ENCODE results near the gene ARMH3. TPM values are rescaled to one million over a fixed set of nuclear protein-coding genes. Genes with fewer than 3 reads are reported as not detected.

The ARMH3 gene
- total RNA-seq, 1 experiment from 2014 or later: 17.1 TPM

DNA sequence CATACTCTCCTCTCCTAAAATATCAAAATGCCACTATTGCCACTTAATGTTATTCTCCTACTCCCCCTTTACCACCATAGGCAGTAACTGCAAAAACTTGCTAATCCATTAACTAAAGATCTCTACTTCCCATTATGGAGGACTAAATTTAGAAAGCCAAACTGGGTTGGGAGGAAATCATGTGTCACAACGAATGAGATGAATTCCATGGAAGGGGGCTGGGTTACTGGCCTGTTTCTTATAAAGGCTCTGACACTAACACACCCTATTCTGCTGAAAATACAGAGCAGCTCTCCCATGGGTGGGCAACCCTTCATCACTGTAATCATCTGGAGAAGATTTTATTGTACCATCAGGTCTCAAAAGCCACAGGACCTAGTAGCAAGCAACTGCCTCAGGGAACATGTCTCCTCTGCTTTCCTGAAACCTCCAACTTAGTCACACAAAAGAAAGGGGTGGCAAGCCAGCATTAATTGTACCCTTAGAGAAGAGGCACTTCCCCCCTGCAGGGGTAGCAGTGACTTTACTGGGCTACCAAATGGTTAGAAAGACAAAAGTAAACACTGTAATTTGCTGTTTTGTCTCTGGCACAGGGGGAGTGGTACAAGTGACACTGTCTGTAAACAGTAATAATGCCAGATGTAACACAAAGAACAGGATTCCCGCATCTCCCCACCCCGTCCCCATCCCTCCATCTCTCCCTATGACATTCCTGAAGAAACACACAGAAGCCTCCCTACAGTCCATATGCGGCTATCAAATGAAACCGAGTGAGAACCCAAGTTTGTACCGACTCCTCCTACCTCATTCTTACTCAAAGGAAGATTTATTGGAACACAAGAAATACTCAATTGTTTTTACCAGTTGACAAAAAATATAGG lies 81.6 kb downstream of the ARMH3 start:
- no peak for DNase-seq (ENCODE audit: low spot score)
- H3K27me3 Mint-ChIP-seq (ENCODE audit: low read depth): no peaks in the 10 kb centered on the region
- TF ChIP-seq, protein P1, sequence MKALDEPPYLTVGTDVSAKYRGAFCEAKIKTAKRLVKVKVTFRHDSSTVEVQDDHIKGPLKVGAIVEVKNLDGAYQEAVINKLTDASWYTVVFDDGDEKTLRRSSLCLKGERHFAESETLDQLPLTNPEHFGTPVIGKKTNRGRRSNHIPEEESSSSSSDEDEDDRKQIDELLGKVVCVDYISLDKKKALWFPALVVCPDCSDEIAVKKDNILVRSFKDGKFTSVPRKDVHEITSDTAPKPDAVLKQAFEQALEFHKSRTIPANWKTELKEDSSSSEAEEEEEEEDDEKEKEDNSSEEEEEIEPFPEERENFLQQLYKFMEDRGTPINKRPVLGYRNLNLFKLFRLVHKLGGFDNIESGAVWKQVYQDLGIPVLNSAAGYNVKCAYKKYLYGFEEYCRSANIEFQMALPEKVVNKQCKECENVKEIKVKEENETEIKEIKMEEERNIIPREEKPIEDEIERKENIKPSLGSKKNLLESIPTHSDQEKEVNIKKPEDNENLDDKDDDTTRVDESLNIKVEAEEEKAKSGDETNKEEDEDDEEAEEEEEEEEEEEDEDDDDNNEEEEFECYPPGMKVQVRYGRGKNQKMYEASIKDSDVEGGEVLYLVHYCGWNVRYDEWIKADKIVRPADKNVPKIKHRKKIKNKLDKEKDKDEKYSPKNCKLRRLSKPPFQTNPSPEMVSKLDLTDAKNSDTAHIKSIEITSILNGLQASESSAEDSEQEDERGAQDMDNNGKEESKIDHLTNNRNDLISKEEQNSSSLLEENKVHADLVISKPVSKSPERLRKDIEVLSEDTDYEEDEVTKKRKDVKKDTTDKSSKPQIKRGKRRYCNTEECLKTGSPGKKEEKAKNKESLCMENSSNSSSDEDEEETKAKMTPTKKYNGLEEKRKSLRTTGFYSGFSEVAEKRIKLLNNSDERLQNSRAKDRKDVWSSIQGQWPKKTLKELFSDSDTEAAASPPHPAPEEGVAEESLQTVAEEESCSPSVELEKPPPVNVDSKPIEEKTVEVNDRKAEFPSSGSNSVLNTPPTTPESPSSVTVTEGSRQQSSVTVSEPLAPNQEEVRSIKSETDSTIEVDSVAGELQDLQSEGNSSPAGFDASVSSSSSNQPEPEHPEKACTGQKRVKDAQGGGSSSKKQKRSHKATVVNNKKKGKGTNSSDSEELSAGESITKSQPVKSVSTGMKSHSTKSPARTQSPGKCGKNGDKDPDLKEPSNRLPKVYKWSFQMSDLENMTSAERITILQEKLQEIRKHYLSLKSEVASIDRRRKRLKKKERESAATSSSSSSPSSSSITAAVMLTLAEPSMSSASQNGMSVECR (CRISPR knock-in tag; IDR thresholded peaks at IDR 0.05; ENCODE audit: borderline replicate concordance): no peak
- TF ChIP-seq NR2C2 (CRISPR knock-in tag; IDR thresholded peaks at IDR 0.05): no peak
- no peak for TF ChIP-seq CREM (CRISPR knock-in tag; IDR thresholded peaks at IDR 0.05)
- TF ChIP-seq, protein P2, sequence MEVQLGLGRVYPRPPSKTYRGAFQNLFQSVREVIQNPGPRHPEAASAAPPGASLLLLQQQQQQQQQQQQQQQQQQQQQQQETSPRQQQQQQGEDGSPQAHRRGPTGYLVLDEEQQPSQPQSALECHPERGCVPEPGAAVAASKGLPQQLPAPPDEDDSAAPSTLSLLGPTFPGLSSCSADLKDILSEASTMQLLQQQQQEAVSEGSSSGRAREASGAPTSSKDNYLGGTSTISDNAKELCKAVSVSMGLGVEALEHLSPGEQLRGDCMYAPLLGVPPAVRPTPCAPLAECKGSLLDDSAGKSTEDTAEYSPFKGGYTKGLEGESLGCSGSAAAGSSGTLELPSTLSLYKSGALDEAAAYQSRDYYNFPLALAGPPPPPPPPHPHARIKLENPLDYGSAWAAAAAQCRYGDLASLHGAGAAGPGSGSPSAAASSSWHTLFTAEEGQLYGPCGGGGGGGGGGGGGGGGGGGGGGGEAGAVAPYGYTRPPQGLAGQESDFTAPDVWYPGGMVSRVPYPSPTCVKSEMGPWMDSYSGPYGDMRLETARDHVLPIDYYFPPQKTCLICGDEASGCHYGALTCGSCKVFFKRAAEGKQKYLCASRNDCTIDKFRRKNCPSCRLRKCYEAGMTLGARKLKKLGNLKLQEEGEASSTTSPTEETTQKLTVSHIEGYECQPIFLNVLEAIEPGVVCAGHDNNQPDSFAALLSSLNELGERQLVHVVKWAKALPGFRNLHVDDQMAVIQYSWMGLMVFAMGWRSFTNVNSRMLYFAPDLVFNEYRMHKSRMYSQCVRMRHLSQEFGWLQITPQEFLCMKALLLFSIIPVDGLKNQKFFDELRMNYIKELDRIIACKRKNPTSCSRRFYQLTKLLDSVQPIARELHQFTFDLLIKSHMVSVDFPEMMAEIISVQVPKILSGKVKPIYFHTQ (CRISPR knock-in tag; IDR thresholded peaks at IDR 0.05): no peak
- TF ChIP-seq ZNF219 (CRISPR knock-in tag; IDR thresholded peaks at IDR 0.05; ENCODE audit: borderline replicate concordance): no peak
- TF ChIP-seq, protein P3, sequence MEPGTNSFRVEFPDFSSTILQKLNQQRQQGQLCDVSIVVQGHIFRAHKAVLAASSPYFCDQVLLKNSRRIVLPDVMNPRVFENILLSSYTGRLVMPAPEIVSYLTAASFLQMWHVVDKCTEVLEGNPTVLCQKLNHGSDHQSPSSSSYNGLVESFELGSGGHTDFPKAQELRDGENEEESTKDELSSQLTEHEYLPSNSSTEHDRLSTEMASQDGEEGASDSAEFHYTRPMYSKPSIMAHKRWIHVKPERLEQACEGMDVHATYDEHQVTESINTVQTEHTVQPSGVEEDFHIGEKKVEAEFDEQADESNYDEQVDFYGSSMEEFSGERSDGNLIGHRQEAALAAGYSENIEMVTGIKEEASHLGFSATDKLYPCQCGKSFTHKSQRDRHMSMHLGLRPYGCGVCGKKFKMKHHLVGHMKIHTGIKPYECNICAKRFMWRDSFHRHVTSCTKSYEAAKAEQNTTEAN (CRISPR knock-in tag; IDR thresholded peaks at IDR 0.05): no peak
- TF ChIP-seq, protein P4, sequence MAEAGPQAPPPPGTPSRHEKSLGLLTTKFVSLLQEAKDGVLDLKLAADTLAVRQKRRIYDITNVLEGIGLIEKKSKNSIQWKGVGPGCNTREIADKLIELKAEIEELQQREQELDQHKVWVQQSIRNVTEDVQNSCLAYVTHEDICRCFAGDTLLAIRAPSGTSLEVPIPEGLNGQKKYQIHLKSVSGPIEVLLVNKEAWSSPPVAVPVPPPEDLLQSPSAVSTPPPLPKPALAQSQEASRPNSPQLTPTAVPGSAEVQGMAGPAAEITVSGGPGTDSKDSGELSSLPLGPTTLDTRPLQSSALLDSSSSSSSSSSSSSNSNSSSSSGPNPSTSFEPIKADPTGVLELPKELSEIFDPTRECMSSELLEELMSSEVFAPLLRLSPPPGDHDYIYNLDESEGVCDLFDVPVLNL (CRISPR knock-in tag; IDR thresholded peaks at IDR 0.05; ENCODE audit: borderline replicate concordance, low read depth): no peak
- TF ChIP-seq, protein P5, sequence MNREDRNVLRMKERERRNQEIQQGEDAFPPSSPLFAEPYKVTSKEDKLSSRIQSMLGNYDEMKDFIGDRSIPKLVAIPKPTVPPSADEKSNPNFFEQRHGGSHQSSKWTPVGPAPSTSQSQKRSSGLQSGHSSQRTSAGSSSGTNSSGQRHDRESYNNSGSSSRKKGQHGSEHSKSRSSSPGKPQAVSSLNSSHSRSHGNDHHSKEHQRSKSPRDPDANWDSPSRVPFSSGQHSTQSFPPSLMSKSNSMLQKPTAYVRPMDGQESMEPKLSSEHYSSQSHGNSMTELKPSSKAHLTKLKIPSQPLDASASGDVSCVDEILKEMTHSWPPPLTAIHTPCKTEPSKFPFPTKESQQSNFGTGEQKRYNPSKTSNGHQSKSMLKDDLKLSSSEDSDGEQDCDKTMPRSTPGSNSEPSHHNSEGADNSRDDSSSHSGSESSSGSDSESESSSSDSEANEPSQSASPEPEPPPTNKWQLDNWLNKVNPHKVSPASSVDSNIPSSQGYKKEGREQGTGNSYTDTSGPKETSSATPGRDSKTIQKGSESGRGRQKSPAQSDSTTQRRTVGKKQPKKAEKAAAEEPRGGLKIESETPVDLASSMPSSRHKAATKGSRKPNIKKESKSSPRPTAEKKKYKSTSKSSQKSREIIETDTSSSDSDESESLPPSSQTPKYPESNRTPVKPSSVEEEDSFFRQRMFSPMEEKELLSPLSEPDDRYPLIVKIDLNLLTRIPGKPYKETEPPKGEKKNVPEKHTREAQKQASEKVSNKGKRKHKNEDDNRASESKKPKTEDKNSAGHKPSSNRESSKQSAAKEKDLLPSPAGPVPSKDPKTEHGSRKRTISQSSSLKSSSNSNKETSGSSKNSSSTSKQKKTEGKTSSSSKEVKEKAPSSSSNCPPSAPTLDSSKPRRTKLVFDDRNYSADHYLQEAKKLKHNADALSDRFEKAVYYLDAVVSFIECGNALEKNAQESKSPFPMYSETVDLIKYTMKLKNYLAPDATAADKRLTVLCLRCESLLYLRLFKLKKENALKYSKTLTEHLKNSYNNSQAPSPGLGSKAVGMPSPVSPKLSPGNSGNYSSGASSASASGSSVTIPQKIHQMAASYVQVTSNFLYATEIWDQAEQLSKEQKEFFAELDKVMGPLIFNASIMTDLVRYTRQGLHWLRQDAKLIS (CRISPR knock-in tag; IDR thresholded peaks at IDR 0.05; ENCODE audit: borderline replicate concordance): no peak
- TF ChIP-seq RELA (CRISPR knock-in tag; IDR thresholded peaks at IDR 0.05; ENCODE audit: borderline replicate concordance): no peak
- no peak for TF ChIP-seq RORB (CRISPR knock-in tag; IDR thresholded peaks at IDR 0.05)
- no peak for TF ChIP-seq IRF2 (CRISPR knock-in tag; IDR thresholded peaks at IDR 0.05; ENCODE audit: borderline replicate concordance, low read depth)
- TF ChIP-seq FOXK1 (CRISPR knock-in tag; IDR thresholded peaks at IDR 0.05): no peak
- TF ChIP-seq ZNF416 (CRISPR knock-in tag; IDR thresholded peaks at IDR 0.05): no peak
- no peak for TF ChIP-seq CBFB (CRISPR knock-in tag; IDR thresholded peaks at IDR 0.05; ENCODE audit: low read depth)
- TF ChIP-seq ZNF317 (CRISPR knock-in tag; IDR thresholded peaks at IDR 0.05; ENCODE audit: borderline replicate concordance, low read depth): no peak
- TF ChIP-seq, protein P6, sequence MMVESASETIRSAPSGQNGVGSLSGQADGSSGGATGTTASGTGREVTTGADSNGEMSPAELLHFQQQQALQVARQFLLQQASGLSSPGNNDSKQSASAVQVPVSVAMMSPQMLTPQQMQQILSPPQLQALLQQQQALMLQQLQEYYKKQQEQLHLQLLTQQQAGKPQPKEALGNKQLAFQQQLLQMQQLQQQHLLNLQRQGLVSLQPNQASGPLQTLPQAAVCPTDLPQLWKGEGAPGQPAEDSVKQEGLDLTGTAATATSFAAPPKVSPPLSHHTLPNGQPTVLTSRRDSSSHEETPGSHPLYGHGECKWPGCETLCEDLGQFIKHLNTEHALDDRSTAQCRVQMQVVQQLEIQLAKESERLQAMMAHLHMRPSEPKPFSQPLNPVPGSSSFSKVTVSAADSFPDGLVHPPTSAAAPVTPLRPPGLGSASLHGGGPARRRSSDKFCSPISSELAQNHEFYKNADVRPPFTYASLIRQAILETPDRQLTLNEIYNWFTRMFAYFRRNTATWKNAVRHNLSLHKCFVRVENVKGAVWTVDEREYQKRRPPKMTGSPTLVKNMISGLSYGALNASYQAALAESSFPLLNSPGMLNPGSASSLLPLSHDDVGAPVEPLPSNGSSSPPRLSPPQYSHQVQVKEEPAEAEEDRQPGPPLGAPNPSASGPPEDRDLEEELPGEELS (CRISPR knock-in tag; IDR thresholded peaks at IDR 0.05): no peak
- TF ChIP-seq, protein P7, sequence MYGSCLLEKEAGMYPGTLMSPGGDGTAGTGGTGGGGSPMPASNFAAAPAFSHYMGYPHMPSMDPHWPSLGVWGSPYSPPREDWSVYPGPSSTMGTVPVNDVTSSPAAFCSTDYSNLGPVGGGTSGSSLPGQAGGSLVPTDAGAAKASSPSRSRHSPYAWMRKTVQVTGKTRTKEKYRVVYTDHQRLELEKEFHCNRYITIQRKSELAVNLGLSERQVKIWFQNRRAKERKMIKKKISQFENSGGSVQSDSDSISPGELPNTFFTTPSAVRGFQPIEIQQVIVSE (CRISPR knock-in tag; IDR thresholded peaks at IDR 0.05; ENCODE audit: borderline replicate concordance): no peak
- peak overlapping the region; percentile 5; the same call in 1 of the 2 replicates for H3K27ac Mint-ChIP-seq
- no peak overlapping the region for H3K4me3 Mint-ChIP-seq
- peaks cover 12% of the 10 kb centered on the region for H3K36me3 Mint-ChIP-seq
- CTCF ChIA-PET: interaction anchor here (0.6 to 2.0 kb wide), 2 partner anchors 36 to 195 kb away, joined by 3 to 8 read pairs; no protein-coding TSS in a partner anchor
- H3K9me3 Mint-ChIP-seq: no peaks in the 10 kb centered on the region
- H3K4me1 Mint-ChIP-seq: peaks cover 17% of the 10 kb centered on the region
- POLR2A ChIA-PET: interaction anchor here (0.7 kb wide), 1 partner anchor 108 kb away, joined by 4 read pairs; no protein-coding TSS in a partner anchor
- peak; percentile 38 for ATAC-seq
